MM.1S (cell line): ENCODE results near the gene MZT1.

Source experiments
- DNase-seq: peaks from one replicate; pipeline ENCODE4 v3.0.0-alpha.2; 2015
- H2AFZ ChIP-seq: fragments of 300-600 bp; sonication (generic); 2 replicates; pipeline ENCODE4 v1.6.0; 2016; ENCODE audit warnings: antibody characterized with exemption, low read length
- H3F3A ChIP-seq: fragments of 300-600 bp; sonication (generic); 2 replicates; pipeline ENCODE4 v1.6.1; 2016; ENCODE audit warnings: mild to moderate bottlenecking, antibody characterized with exemption, low read length, moderate library complexity, mixed read lengths; ENCODE audit not compliant: insufficient read depth
- H3K27ac ChIP-seq: fragments of 300-600 bp; sonication (generic); 2 replicates; pipeline ENCODE4 v1.5.1; 2016; ENCODE audit warnings: mild to moderate bottlenecking, low read length
- H3K27me3 ChIP-seq: fragments of 300-600 bp; sonication (generic); replicated peaks from 2 replicates; pipeline ENCODE4 v1.6.0; 2016; ENCODE audit warnings: low read length; ENCODE audit not compliant: insufficient read depth
- H3K36me3 ChIP-seq: fragments of 300-600 bp; sonication (generic); replicated peaks from 2 replicates; pipeline ENCODE4 v1.6.1; 2016; ENCODE audit warnings: mild to moderate bottlenecking, low read length, mixed read lengths; ENCODE audit not compliant: insufficient read depth
- H3K4me1 ChIP-seq: fragments of 300-600 bp; sonication (generic); 2 replicates; pipeline ENCODE4 v1.6.1; 2016; ENCODE audit warnings: low read length, mixed read lengths
- H3K4me2 ChIP-seq: fragments of 300-600 bp; sonication (generic); 2 replicates; pipeline ENCODE4 v1.6.0; 2016; ENCODE audit warnings: low read depth, low read length
- H3K4me3 ChIP-seq: fragments of 300-600 bp; sonication (generic); 2 replicates; pipeline ENCODE4 v1.5.1; 2016; ENCODE audit warnings: low read length, mixed read lengths
- H3K79me2 ChIP-seq: fragments of 300-600 bp; sonication (generic); 2 replicates; pipeline ENCODE4 v1.6.1; 2016; ENCODE audit warnings: mixed run types, low read length, mixed read lengths
- H3K9ac ChIP-seq: fragments of 300-600 bp; sonication (generic); 2 replicates; pipeline ENCODE4 v1.6.1; 2016; ENCODE audit warnings: low read length, mixed read lengths
- H3K9me2 ChIP-seq: fragments of 300-600 bp; sonication (generic); replicated peaks from 2 replicates; pipeline ENCODE4 v1.6.1; 2016; ENCODE audit warnings: mild to moderate bottlenecking, low read length, mixed read lengths; ENCODE audit not compliant: insufficient read depth
- H3K9me3 ChIP-seq: fragments of 300-600 bp; sonication (generic); replicated peaks from 2 replicates; pipeline ENCODE4 v1.6.1; 2016; ENCODE audit warnings: mild to moderate bottlenecking, low read length, mixed read lengths; ENCODE audit not compliant: insufficient read depth
- H4K20me1 ChIP-seq: fragments of 300-600 bp; sonication (generic); 2 replicates; pipeline ENCODE4 v1.6.1; 2016; ENCODE audit warnings: mild to moderate bottlenecking, low read length, moderate library complexity, mixed read lengths; ENCODE audit not compliant: insufficient read depth
- EZH2 ChIP-seq: fragments of 300-600 bp; sonication (generic); optimal IDR thresholded peaks from 2 replicates; pipeline ENCODE3; 2017; ENCODE audit warnings: low read depth, mild to moderate bottlenecking, antibody characterized with exemption, low read length, mixed read lengths
- EZH2phosphoT487 ChIP-seq: fragments of 300-600 bp; sonication (generic); IDR thresholded peaks from 2 replicates; pipeline ENCODE4 v1.6.1; 2018; ENCODE audit warnings: antibody characterized with exemption, low read length
- TF ChIP-seq, protein P1 (sequence below): fragments of 300-600 bp; sonication (generic); IDR thresholded peaks from 2 replicates; pipeline ENCODE4 v1.5.1; 2016; ENCODE audit warnings: antibody characterized with exemption, low read length, mixed read lengths

Gene MZT1

DNA sequence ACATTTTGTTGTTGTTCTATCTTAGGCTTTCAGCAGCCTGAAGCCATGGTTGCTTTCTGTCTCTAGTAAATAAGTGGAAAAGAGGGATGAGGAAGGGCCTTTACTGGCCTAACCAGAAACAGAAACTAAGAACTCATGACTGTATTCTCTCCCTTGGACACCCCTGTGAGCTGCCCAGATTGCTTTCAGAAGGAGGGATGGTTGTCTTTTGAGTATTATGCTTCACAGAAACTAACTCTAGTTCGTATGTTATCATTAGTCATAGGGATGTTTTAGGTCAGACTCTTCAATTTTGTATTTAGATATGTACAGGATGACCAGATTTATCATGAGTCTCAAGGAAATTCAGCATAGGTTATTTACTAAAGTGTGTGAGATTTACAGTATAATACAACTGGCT, 17.8 kb upstream of the MZT1 start:
- H3K9me2 ChIP-seq = no peaks in the 10 kb centered on the region
- no peak overlapping the region for H3K4me3 ChIP-seq
- no peaks in the 10 kb centered on the region for H4K20me1 ChIP-seq
- no peaks in the 10 kb centered on the region for H3K4me1 ChIP-seq
- no peak overlapping the region for H3K27ac ChIP-seq
- no peaks in the 10 kb centered on the region for H3K79me2 ChIP-seq
- H3K9ac ChIP-seq = no peak overlapping the region
- no peaks in the 10 kb centered on the region; the same call in 1 of the 2 replicates for H3K36me3 ChIP-seq
- H3K4me2 ChIP-seq = no peak overlapping the region
- no peaks in the 10 kb centered on the region for H3K9me3 ChIP-seq
- H3F3A ChIP-seq = no peaks in the 10 kb centered on the region
- no peak overlapping the region for H2AFZ ChIP-seq
- TF ChIP-seq EZH2 (no peak), EZH2phosphoT487 (no peak)
- TF ChIP-seq, protein P1, sequence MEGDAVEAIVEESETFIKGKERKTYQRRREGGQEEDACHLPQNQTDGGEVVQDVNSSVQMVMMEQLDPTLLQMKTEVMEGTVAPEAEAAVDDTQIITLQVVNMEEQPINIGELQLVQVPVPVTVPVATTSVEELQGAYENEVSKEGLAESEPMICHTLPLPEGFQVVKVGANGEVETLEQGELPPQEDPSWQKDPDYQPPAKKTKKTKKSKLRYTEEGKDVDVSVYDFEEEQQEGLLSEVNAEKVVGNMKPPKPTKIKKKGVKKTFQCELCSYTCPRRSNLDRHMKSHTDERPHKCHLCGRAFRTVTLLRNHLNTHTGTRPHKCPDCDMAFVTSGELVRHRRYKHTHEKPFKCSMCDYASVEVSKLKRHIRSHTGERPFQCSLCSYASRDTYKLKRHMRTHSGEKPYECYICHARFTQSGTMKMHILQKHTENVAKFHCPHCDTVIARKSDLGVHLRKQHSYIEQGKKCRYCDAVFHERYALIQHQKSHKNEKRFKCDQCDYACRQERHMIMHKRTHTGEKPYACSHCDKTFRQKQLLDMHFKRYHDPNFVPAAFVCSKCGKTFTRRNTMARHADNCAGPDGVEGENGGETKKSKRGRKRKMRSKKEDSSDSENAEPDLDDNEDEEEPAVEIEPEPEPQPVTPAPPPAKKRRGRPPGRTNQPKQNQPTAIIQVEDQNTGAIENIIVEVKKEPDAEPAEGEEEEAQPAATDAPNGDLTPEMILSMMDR = no peak
- DNase-seq = no peak
- no peaks in the 10 kb centered on the region for H3K27me3 ChIP-seq

DNA sequence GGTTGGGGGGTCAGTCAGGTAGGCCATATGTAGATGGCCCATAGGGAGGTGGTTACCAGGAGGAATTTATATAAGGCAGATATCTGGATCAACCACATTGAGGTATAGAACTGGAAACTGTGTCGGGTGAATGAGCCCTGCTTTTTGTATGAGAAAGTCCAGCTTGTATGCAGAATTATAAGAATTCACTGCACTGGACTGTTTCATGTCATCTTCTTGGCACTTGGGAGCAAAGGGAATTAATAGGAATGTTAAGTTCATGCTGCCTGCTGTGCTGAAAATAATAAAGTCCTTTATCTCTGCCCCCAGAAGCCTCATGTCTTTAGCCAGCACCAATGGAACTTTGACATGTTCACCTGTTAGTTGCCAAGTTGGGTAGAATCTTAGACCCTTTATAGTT, 12.6 kb upstream of the MZT1 start:
- DNase-seq = no peak
- H2AFZ ChIP-seq = no peak overlapping the region
- no peak overlapping the region for H3K4me2 ChIP-seq
- no peaks in the 10 kb centered on the region for H3K4me1 ChIP-seq
- no peaks in the 10 kb centered on the region for H4K20me1 ChIP-seq
- no peak overlapping the region for H3K4me3 ChIP-seq
- H3K9me2 ChIP-seq = no peaks in the 10 kb centered on the region
- H3K27ac ChIP-seq = no peak overlapping the region
- no peak for TF ChIP-seq EZH2phosphoT487
- TF ChIP-seq, protein P1 = no peak
- no peak for TF ChIP-seq EZH2
- no peaks in the 10 kb centered on the region for H3F3A ChIP-seq
- no peaks in the 10 kb centered on the region for H3K27me3 ChIP-seq
- H3K9ac ChIP-seq = no peak overlapping the region
- H3K36me3 ChIP-seq = no peaks in the 10 kb centered on the region; the same call in 1 of the 2 replicates
- no peaks in the 10 kb centered on the region for H3K9me3 ChIP-seq
- no peaks in the 10 kb centered on the region for H3K79me2 ChIP-seq

DNA sequence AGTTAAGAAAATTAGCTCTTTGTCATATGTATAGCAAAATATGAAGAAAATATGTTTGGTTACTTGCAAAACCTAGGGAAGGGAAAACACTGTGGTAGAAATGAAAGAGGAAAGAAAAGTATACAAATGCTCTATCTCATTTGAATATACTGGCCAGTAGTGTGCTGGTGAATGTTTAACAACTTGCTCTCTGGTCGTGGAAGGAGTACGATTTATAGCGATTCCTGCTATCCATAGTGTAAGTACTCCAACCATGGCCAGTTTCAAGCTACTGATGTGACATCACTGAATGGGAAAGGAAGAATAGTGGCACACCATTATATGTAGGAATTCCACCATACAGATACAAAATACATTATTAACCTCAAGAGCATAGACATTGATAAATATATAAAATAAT, 9.6 kb upstream of the MZT1 start:
- DNase-seq = no peak
- no peaks in the 10 kb centered on the region for H3K9me2 ChIP-seq
- H3K4me1 ChIP-seq = no peaks in the 10 kb centered on the region
- no peaks in the 10 kb centered on the region; the same call in 1 of the 2 replicates for H3K36me3 ChIP-seq
- no peak overlapping the region for H3K4me2 ChIP-seq
- TF ChIP-seq EZH2phosphoT487 (no peak), EZH2 (no peak)
- TF ChIP-seq, protein P1 = no peak
- no peak overlapping the region for H3K9ac ChIP-seq
- H3K27me3 ChIP-seq = no peaks in the 10 kb centered on the region
- no peak overlapping the region for H3K4me3 ChIP-seq
- H4K20me1 ChIP-seq = no peaks in the 10 kb centered on the region
- no peak overlapping the region for H3K27ac ChIP-seq
- no peaks in the 10 kb centered on the region for H3K79me2 ChIP-seq
- H3F3A ChIP-seq = no peaks in the 10 kb centered on the region
- no peaks in the 10 kb centered on the region for H3K9me3 ChIP-seq
- no peak overlapping the region for H2AFZ ChIP-seq

DNA sequence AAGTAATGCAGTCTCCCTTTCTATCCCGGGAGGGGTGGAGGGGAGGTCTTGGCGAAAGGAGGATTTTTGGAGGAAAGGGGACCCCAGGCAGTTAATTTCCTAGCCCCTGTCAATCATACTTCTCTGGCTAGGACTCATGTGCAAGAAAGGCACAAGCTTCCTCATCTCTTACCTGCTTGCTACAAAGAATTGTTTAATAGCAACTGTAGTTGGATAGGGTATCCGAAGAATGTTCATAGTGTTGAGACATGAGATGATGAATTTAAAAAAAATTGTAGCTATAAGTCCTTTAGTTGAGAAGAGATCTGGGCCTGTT, 819 bp upstream of the MZT1 start:
- H2AFZ ChIP-seq = peak overlapping the region; percentile 71
- no peak for DNase-seq

More for the DNA sequence above, 819 bp upstream of the MZT1 start:
- peak overlapping the region; percentile 40 for H3K4me2 ChIP-seq
- TF ChIP-seq, protein P1 = no peak
- TF ChIP-seq EZH2 (no peak), EZH2phosphoT487 (no peak)
- no peaks in the 10 kb centered on the region for H4K20me1 ChIP-seq
- no peaks in the 10 kb centered on the region for H3K27me3 ChIP-seq
- H3K79me2 ChIP-seq = peaks cover 53% of the 10 kb centered on the region
- H3K9me3 ChIP-seq = no peaks in the 10 kb centered on the region
- no peaks in the 10 kb centered on the region for H3K36me3 ChIP-seq
- 0 out of 2 replicates have a peak, but pooled peaks cover 2% of the 10 kb centered on the region for H3K4me1 ChIP-seq
- H3K4me3 ChIP-seq = peak overlapping the region; percentile 66
- H3K9ac ChIP-seq = peak overlapping the region; percentile 58; the same call in 1 of the 2 replicates
- no peaks in the 10 kb centered on the region for H3K9me2 ChIP-seq
- H3F3A ChIP-seq = no peaks in the 10 kb centered on the region; the same call in 1 of the 2 replicates
- no peak overlapping the region for H3K27ac ChIP-seq
